ENCODE measurements around the gene TIPIN.

DNA sequence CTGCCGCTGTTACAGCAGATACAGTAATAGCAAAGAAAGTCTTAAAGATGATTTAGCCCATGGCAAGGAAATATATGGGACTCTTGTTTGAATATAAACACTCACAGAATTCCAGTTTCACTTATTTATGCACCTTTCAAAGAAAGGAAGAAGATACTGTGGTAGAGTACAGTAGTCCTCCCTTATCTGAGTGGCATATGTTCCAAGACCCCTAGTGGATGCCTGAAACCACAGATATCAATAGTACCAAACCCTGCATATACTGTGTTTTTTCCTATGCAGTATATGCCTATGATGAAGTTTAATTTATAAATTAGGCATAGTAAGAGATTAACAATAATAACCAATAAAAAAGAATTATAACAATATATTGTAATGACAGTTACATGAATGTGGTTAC, 38.4 kb upstream of the TIPIN start:
- TF ChIP-seq, protein P1, sequence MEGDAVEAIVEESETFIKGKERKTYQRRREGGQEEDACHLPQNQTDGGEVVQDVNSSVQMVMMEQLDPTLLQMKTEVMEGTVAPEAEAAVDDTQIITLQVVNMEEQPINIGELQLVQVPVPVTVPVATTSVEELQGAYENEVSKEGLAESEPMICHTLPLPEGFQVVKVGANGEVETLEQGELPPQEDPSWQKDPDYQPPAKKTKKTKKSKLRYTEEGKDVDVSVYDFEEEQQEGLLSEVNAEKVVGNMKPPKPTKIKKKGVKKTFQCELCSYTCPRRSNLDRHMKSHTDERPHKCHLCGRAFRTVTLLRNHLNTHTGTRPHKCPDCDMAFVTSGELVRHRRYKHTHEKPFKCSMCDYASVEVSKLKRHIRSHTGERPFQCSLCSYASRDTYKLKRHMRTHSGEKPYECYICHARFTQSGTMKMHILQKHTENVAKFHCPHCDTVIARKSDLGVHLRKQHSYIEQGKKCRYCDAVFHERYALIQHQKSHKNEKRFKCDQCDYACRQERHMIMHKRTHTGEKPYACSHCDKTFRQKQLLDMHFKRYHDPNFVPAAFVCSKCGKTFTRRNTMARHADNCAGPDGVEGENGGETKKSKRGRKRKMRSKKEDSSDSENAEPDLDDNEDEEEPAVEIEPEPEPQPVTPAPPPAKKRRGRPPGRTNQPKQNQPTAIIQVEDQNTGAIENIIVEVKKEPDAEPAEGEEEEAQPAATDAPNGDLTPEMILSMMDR (IDR thresholded peaks at IDR 0.05; ENCODE audit: low read depth, low read length): no peak
- no peak for TF ChIP-seq POLR2A (IDR thresholded peaks at IDR 0.05; ENCODE audit: extremely low read depth, insufficient read length)
